22Rv1 (cell line): ENCODE results near the gene RSRC1.

ENCODE experiments used
- CTCF ChIP-seq: fragments of 450-650 bp; IDR thresholded peaks from 2 replicates; pipeline ENCODE4 v1.5.1; 2017; ENCODE audit warnings: mild to moderate bottlenecking
- ZFX ChIP-seq: fragments of 450-650 bp; IDR thresholded peaks from 2 replicates; pipeline ENCODE4 v1.6.1; 2017; ENCODE audit warnings: antibody characterized with exemption, borderline replicate concordance

- TF ChIP-seq CTCF = no peak
- TF ChIP-seq ZFX = no peak
Measured at GRCh38 chr3:158106766-158107471, 3.0 kb upstream of the RSRC1 start.
